Activated CD8-positive, alpha-beta memory T cell treated with anti-CD3 and anti-CD28 coated beads, Interleukin-2, amount 50 U/mL, for 1 hour (primary cell): ENCODE results near the gene PXDN.

Experiments
- DNase-seq: peaks from one replicate; pipeline ENCODE4 v3.0.0-alpha.2; 2020; ENCODE audit errors: extremely low read depth

Gene PXDN

GRCh38 chr2:1650085-1650872, 94.0 kb downstream of the PXDN start:
- DNase-seq = no peak

GRCh38 chr2:1649103-1650084, 94.9 kb downstream of the PXDN start:
- no peak for DNase-seq

- no peak for DNase-seq
Measured at GRCh38 chr2:1648241-1649102, 95.8 kb downstream of the PXDN start.

- no peak for DNase-seq
Measured at GRCh38 chr2:1647417-1648240, 96.7 kb downstream of the PXDN start.

GRCh38 chr2:1645761-1646476, 98.4 kb downstream of the PXDN start:
- DNase-seq = no peak

- no peak for DNase-seq
Measured at GRCh38 chr2:1644427-1644826, 99.9 kb downstream of the PXDN start.

GRCh38 chr2:1642993-1643619, 101.2 kb downstream of the PXDN start:
- DNase-seq = no peak

- no peak for DNase-seq
Measured at GRCh38 chr2:1642066-1642861, 102.1 kb downstream of the PXDN start.

- DNase-seq = no peak
Measured at GRCh38 chr2:1641523-1641922, 102.8 kb downstream of the PXDN start.

GRCh38 chr2:1640301-1641135, 103.8 kb downstream of the PXDN start:
- no peak for DNase-seq

GRCh38 chr2:1639086-1639858, 105.0 kb downstream of the PXDN start:
- no peak for DNase-seq

GRCh38 chr2:1638281-1638860, 105.9 kb downstream of the PXDN start:
- no peak for DNase-seq

- no peak for DNase-seq
Measured at GRCh38 chr2:1636791-1637415, 107.4 kb downstream of the PXDN start.

- no peak for DNase-seq
Measured at GRCh38 chr2:1635823-1636222, 108.5 kb downstream of the PXDN start.

GRCh38 chr2:1634681-1635341, 109.5 kb downstream of the PXDN start:
- DNase-seq = no peak
